K562 (cell line): ENCODE data around the gene ABI2. TPM values are rescaled to one million over a fixed set of nuclear protein-coding genes. Genes with fewer than 3 reads are reported as not detected.

ENCODE experiments used
- ATAC-seq: fragments of 200-7000 bp; cut with Tn5 transposase; 3 replicates; pipeline ENCODE4 v1.9.1; 2020; ENCODE audit warnings: moderate library complexity
- BruUV-seq: library from RNA; stranded (reverse); fragments of 400-500 nt; replicated peaks from 2 replicates; lab custom pipeline; 2021; lab: Mats Ljungman, UMichigan
- CTCF ChIA-PET: fragments of 300-600 bp; formaldehyde crosslinking; extraction: SDS; loops from one replicate; lab custom pipeline; 2021; ENCODE audit warnings: low intra/inter-chr PET ratio; lab: Yijun Ruan, JAX
- POLR2A ChIA-PET: fragments of 300-600, 350-650 bp; sonication (Branson Sonifier 250); formaldehyde crosslinking; extraction: SDS; loops from one replicate; lab custom pipeline; 2021; ENCODE audit warnings: antibody characterized with exemption, inconsistent platforms; lab: Yijun Ruan, JAX
- DNase-seq, 4 experiments: peaks; one replicate each; pipeline versions ENCODE4 v3.0.0 to v3.0.0-alpha.2; 2011 to 2018; ENCODE audit warnings: low spot score in 3 of 4, mixed read lengths in 3 of 4; ENCODE audit errors: extremely low read depth in 1 of 4
- FAIRE-seq: peaks from 2 replicates; lab custom pipeline; 2011; peaks lifted over from hg19 to GRCh38; lab: Jason Lieb, UNC
- H2AFZ ChIP-seq: 2 replicates; pipeline ENCODE4 v1.6.0; 2011; ENCODE audit warnings: low read depth, low read length, control low read depth, inconsistent platforms
- H3K27ac ChIP-seq: fragments of 200-600 bp; 3 replicates; pipeline ENCODE4 v1.8.0; 2011; ENCODE audit warnings: low read depth, mild to moderate bottlenecking, control low read depth, inconsistent platforms, low read length, moderate library complexity, mixed read lengths; ENCODE audit errors: extremely low read depth
- H3K27me3 ChIP-seq, 2 experiments: fragments of 300-600 bp in 1 of 2; 2 replicates in 1 of 2; 3 replicates in 1 of 2; pipeline versions ENCODE4 v1.6.0 to v1.8.0; 2011; ENCODE audit warnings: inconsistent platforms in 2 of 2, low read length in 2 of 2, mild to moderate bottlenecking in 1 of 2, mixed read lengths in 1 of 2, moderate library complexity in 1 of 2; ENCODE audit not compliant: control insufficient read depth in 2 of 2, insufficient read depth in 2 of 2
- H3K36me3 ChIP-seq: fragments of 300-600 bp; 3 replicates; pipeline ENCODE4 v1.8.0; 2011; ENCODE audit warnings: mild to moderate bottlenecking, low read length, inconsistent platforms; ENCODE audit not compliant: control insufficient read depth, insufficient read depth
- H3K4me1 ChIP-seq, 2 experiments: fragments of 200-600 bp in 1 of 2; replicated peaks in 1 of 2; 2 replicates in 1 of 2; 3 replicates in 1 of 2; pipeline versions ENCODE4 v1.5.1 to v1.8.0; 2011; ENCODE audit warnings: inconsistent platforms in 2 of 2, low read length in 2 of 2, mild to moderate bottlenecking in 1 of 2, mixed read lengths in 1 of 2, moderate library complexity in 1 of 2; ENCODE audit not compliant: control insufficient read depth in 2 of 2, insufficient read depth in 2 of 2
- H3K4me2 ChIP-seq: 2 replicates; pipeline ENCODE4 v1.6.1; 2011; ENCODE audit warnings: low read length, control low read depth, inconsistent platforms, mixed read lengths; ENCODE audit not compliant: insufficient read depth
- H3K4me3 ChIP-seq: fragments of 200-600 bp; sonication (generic), shearing (Covaris generic); 2 replicates; pipeline ENCODE4 v1.5.1; 2016; ENCODE audit warnings: control low read depth, inconsistent platforms
- H3K79me2 ChIP-seq: fragments of 200-600 bp; 3 replicates; pipeline ENCODE4 v1.8.0; 2011; ENCODE audit warnings: low read length, inconsistent platforms; ENCODE audit not compliant: control insufficient read depth, insufficient read depth
- H3K9ac ChIP-seq, 2 experiments: 2 replicates each; pipeline versions ENCODE4 v1.6.0 to v1.6.1; 2011; ENCODE audit warnings: low read depth in 2 of 2, low read length in 2 of 2, control low read depth in 1 of 2, inconsistent platforms in 1 of 2, mild to moderate bottlenecking in 1 of 2, mixed read lengths in 1 of 2; ENCODE audit not compliant: insufficient read depth in 1 of 2
- H3K9me1 ChIP-seq: one replicate; pipeline ENCODE4 v1.6.0; 2011; ENCODE audit warnings: inconsistent platforms, mild to moderate bottlenecking, low read length, moderate library complexity; ENCODE audit not compliant: control insufficient read depth, insufficient read depth
- H3K9me3 ChIP-seq: replicated peaks from 2 replicates; pipeline ENCODE4 v1.5.1; 2011; ENCODE audit warnings: low read depth, low read length, inconsistent platforms; ENCODE audit not compliant: control insufficient read depth, insufficient read depth
- H4K20me1 ChIP-seq: replicated peaks from 2 replicates; pipeline ENCODE4 v1.6.1; 2011; ENCODE audit warnings: low read length, inconsistent platforms, mixed read lengths; ENCODE audit not compliant: control insufficient read depth, insufficient read depth
- CBFA2T3 ChIP-seq: fragments of 450-650 bp; IDR thresholded peaks from 2 replicates; pipeline ENCODE4 v1.6.1; 2017
- EP300 ChIP-seq: IDR thresholded peaks from 2 replicates; pipeline ENCODE4 v1.6.1; 2012; ENCODE audit warnings: low read length, improper control_type of control experiment
- FOXK2 ChIP-seq, 2 experiments: fragments of 450-650 bp; IDR thresholded peaks in 1 of 2; conservative IDR thresholded peaks in 1 of 2; 2 replicates each; pipeline ENCODE4 v1.6.1; 2016; ENCODE audit warnings: low read depth in 2 of 2, mild to moderate bottlenecking in 1 of 2
- KDM5B ChIP-seq: fragments of 200-600 bp; sonication (generic); IDR thresholded peaks from 2 replicates; pipeline ENCODE4 v1.6.1; 2012; ENCODE audit warnings: low read depth, mild to moderate bottlenecking, moderate library complexity, low read length, control low read depth, inconsistent platforms; ENCODE audit not compliant: insufficient replicate concordance
- MECOM ChIP-seq: fragments of 250-450 bp; sonication (Bioruptor Pico); IDR thresholded peaks from 2 replicates; pipeline ENCODE4 v1.8.0; 2022; ENCODE audit warnings: inconsistent platforms
- NFXL1 ChIP-seq: fragments of 450-650 bp; formaldehyde crosslinking; IDR thresholded peaks from 2 replicates; pipeline ENCODE4 v1.4.0; 2021; ENCODE audit warnings: mild to moderate bottlenecking
- ZNF561 ChIP-seq: fragments of 450-650 bp; formaldehyde crosslinking; conservative IDR thresholded peaks from 2 replicates; pipeline ENCODE4 v1.4.0; 2020; ENCODE audit warnings: mild to moderate bottlenecking, moderate library complexity
- ZNF79 ChIP-seq: fragments of 250-450 bp; sonication (Bioruptor Pico); IDR thresholded peaks from 2 replicates; pipeline ENCODE4 v1.4.0; 2020; ENCODE audit warnings: low read depth, mild to moderate bottlenecking, moderate library complexity
- WGBS: fragments of 100-300 bp; shearing (Covaris generic); methylation state at CpG from one replicate; pipeline ENCODE4 v1.1.6; 2016; ENCODE audit warnings: low coverage, mixed read lengths; ENCODE audit not compliant: insufficient coverage; ENCODE audit errors: missing lambda C conversion rate; 5-methylcytosine and 5-hydroxymethylcytosine counted together
- in situ Hi-C: fragments of 300-500 bp; cut with MboI; formaldehyde crosslinking; loops from 4 replicates; pipeline ENCODE4 v1.15.0; 2018; ENCODE audit warnings: inconsistent platforms, mixed read lengths
- intact Hi-C: fragments of 100-400 bp; cut with micrococcal nuclease; formaldehyde crosslinking; loops from 2 replicates; pipeline ENCODE4 v1.14.2; 2022
- polyA plus RNA-seq, 8 experiments: library from polyadenylated mRNA; depleted of rRNA in 4 of 8; stranded (reverse) in 5 of 8; unstranded in 3 of 8; fragments of >200 nt; fragmentation: Nextera tagmentation in 2 of 8; fragmentation: Illumina TruSeq in 1 of 8; extraction: Ambion mirVana in 2 of 8; extraction: Trizol in 1 of 8; gene quantifications; 2 replicates each; pipeline versions ENCODE4 v1.2.1 to v1.2.3, GENCODE V29; 2011 to 2014; ENCODE audit warnings: inconsistent platforms in 1 of 8, missing spikeins in 1 of 8
- total RNA-seq, 7 experiments: library from RNA; depleted of rRNA in 6 of 7; stranded (reverse); fragments of >200 nt in 6 of 7; fragmentation: Illumina TruSeq in 2 of 7; extraction: Trizol in 2 of 7; gene quantifications; 2 replicates each; pipeline versions ENCODE4 v1.2.1 to v1.2.3, GENCODE V29; 2011 to 2021; ENCODE audit warnings: low replicate concordance in 1 of 7
- TF ChIP-seq, protein P1 (sequence below): sonication (generic); formaldehyde crosslinking; IDR thresholded peaks from 2 replicates; pipeline ENCODE4 v1.8.0; 2022; ENCODE audit warnings: mild to moderate bottlenecking, missing genetic modification reagents
- TF ChIP-seq, protein P2 (sequence below), 2 experiments: fragments of 450-650 bp in 1 of 2; sonication (generic) in 1 of 2; formaldehyde crosslinking in 1 of 2; IDR thresholded peaks in 1 of 2; conservative IDR thresholded peaks in 1 of 2; 2 replicates each; pipeline versions ENCODE4 v1.6.1 to v1.8.1; 2016 to 2023; ENCODE audit warnings: mild to moderate bottlenecking in 2 of 2, moderate library complexity in 2 of 2, inconsistent platforms in 1 of 2, missing genetic modification reagents in 1 of 2
- TF ChIP-seq, protein P3 (sequence below), 2 experiments: IDR thresholded peaks; 2 replicates each; pipeline ENCODE4 v1.6.1; 2011; ENCODE audit warnings: borderline replicate concordance in 1 of 2, control low read depth in 1 of 2, low read depth in 1 of 2, low read length in 1 of 2, mild to moderate bottlenecking in 1 of 2, mixed read lengths in 1 of 2, moderate library complexity in 1 of 2; ENCODE audit not compliant: insufficient read depth in 1 of 2, insufficient read length in 1 of 2, poor library complexity in 1 of 2, severe bottlenecking in 1 of 2; ENCODE audit errors: extremely low read depth in 1 of 2
- TF ChIP-seq, protein P4 (sequence below): sonication (generic); formaldehyde crosslinking; IDR thresholded peaks from 2 replicates; pipeline ENCODE4 v1.8.0; 2022; ENCODE audit warnings: missing genetic modification reagents, mild to moderate bottlenecking, borderline replicate concordance
- TF ChIP-seq, protein P5 (sequence below): IDR thresholded peaks from 3 replicates; pipeline ENCODE4 v1.6.1; 2011; ENCODE audit warnings: borderline replicate concordance, mild to moderate bottlenecking, moderate library complexity; ENCODE audit not compliant: insufficient read length; ENCODE audit errors: extremely low read depth

Gene ABI2
- total and polyA plus RNA-seq, 9 of the 15 experiments (the other 6 are each of a cell fraction or from before 2014, with no cell fraction given): 5.3 to 24.3 (median 12.2) TPM

DNA sequence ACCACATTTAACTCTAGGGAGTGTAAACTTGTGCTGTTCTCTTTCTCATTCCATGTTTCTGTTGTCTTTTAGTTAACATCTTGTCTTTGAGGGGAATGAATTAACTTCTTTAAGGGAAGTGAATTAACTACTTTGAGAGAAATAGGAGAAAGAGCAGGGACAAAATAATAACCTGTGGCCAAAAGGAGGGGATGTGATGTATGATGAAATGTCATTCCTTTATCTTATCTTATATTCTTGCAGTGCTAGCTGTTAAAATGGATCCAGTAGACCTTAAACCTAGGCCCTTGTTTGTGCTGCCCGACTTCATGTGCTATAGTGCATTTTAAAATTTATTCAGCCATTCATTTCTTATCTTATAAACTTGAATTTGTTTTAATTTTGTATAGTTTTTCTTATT, 18.4 kb downstream of the ABI2 start:
- ChIA-PET POLR2A (interaction anchor here (0.6 to 1.2 kb wide), 2 partner anchors 42 to 107 kb away, joined by 3 read pairs; no protein-coding TSS in a partner anchor), CTCF (no interaction called here)
- Histone ChIP-seq H3K9me3 (no peaks in the 10 kb centered on the region), H3K79me2 (peaks cover 7% of the 10 kb centered on the region; the same call in 1 of the 3 replicates), H2AFZ (peak overlapping the region; percentile 62), H3K27ac (peak overlapping the region; percentile 66; the same call in 2 of the 3 replicates), H4K20me1 (no peaks in the 10 kb centered on the region), H3K4me3 (no peak overlapping the region), H3K9ac (peak overlapping the region in 1 of 2 experiments; percentile 35; a peak in 1 of 4 replicates), H3K27me3 (no peaks in the 10 kb centered on the region), H3K4me1 (peaks cover 4 to 16% of the 10 kb centered on the region in 2 experiments; a peak in 3 of 5 replicates), H3K4me2 (peak overlapping the region; percentile 44), H3K36me3 (no peaks in the 10 kb centered on the region), H3K9me1 (no peaks in the 10 kb centered on the region)
- ATAC-seq (peak; percentile 76), DNase-seq (peak in 1 of 4 experiments; percentile 11), FAIRE-seq (peak; percentile 62)
- 0% methylated on average over 1 of the region's 1 CpG for WGBS
- intact Hi-C loops (no loop called here), in situ Hi-C loops (no loop called here)
- no TSS peak for BruUV-seq
- TF ChIP-seq ZNF79 (CRISPR knock-in tag): no peak
- TF ChIP-seq, protein P1, sequence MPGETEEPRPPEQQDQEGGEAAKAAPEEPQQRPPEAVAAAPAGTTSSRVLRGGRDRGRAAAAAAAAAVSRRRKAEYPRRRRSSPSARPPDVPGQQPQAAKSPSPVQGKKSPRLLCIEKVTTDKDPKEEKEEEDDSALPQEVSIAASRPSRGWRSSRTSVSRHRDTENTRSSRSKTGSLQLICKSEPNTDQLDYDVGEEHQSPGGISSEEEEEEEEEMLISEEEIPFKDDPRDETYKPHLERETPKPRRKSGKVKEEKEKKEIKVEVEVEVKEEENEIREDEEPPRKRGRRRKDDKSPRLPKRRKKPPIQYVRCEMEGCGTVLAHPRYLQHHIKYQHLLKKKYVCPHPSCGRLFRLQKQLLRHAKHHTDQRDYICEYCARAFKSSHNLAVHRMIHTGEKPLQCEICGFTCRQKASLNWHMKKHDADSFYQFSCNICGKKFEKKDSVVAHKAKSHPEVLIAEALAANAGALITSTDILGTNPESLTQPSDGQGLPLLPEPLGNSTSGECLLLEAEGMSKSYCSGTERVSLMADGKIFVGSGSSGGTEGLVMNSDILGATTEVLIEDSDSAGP (CRISPR knock-in tag): no peak
- no peak for TF ChIP-seq KDM5B
- no peak for TF ChIP-seq EP300
- TF ChIP-seq, protein P2, sequence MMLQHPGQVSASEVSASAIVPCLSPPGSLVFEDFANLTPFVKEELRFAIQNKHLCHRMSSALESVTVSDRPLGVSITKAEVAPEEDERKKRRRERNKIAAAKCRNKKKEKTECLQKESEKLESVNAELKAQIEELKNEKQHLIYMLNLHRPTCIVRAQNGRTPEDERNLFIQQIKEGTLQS (IDR thresholded peaks at IDR 0.05): peak; percentile 68
- TF ChIP-seq, protein P2 (CRISPR knock-in tag; conservative IDR thresholded peaks at IDR 0.05): no peak
- peak; percentile 52; the same call in 1 of the 2 replicates for TF ChIP-seq MECOM
- TF ChIP-seq FOXK2 (conservative IDR thresholded peaks at IDR 0.05 in 1 of 2, IDR thresholded peaks at IDR 0.05 in 1 of 2; ENCODE audit: low read depth in 2 of 2): no peak
- TF ChIP-seq, protein P3, sequence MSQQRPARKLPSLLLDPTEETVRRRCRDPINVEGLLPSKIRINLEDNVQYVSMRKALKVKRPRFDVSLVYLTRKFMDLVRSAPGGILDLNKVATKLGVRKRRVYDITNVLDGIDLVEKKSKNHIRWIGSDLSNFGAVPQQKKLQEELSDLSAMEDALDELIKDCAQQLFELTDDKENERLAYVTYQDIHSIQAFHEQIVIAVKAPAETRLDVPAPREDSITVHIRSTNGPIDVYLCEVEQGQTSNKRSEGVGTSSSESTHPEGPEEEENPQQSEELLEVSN (IDR thresholded peaks at IDR 0.05; ENCODE audit: borderline replicate concordance in 1 of 2, extremely low read depth in 1 of 2, insufficient read depth in 1 of 2, insufficient read length in 1 of 2, low read depth in 1 of 2, low read length in 1 of 2, poor library complexity in 1 of 2, severe bottlenecking in 1 of 2): no peak
- TF ChIP-seq CBFA2T3: no peak
- TF ChIP-seq, protein P4, sequence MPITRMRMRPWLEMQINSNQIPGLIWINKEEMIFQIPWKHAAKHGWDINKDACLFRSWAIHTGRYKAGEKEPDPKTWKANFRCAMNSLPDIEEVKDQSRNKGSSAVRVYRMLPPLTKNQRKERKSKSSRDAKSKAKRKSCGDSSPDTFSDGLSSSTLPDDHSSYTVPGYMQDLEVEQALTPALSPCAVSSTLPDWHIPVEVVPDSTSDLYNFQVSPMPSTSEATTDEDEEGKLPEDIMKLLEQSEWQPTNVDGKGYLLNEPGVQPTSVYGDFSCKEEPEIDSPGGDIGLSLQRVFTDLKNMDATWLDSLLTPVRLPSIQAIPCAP (CRISPR knock-in tag): no peak
- TF ChIP-seq, protein P5, sequence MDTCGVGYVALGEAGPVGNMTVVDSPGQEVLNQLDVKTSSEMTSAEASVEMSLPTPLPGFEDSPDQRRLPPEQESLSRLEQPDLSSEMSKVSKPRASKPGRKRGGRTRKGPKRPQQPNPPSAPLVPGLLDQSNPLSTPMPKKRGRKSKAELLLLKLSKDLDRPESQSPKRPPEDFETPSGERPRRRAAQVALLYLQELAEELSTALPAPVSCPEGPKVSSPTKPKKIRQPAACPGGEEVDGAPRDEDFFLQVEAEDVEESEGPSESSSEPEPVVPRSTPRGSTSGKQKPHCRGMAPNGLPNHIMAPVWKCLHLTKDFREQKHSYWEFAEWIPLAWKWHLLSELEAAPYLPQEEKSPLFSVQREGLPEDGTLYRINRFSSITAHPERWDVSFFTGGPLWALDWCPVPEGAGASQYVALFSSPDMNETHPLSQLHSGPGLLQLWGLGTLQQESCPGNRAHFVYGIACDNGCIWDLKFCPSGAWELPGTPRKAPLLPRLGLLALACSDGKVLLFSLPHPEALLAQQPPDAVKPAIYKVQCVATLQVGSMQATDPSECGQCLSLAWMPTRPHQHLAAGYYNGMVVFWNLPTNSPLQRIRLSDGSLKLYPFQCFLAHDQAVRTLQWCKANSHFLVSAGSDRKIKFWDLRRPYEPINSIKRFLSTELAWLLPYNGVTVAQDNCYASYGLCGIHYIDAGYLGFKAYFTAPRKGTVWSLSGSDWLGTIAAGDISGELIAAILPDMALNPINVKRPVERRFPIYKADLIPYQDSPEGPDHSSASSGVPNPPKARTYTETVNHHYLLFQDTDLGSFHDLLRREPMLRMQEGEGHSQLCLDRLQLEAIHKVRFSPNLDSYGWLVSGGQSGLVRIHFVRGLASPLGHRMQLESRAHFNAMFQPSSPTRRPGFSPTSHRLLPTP: no peak
- no peak for TF ChIP-seq NFXL1
- TF ChIP-seq ZNF561: no peak
